HTERT RPE-1 (cell line): ENCODE measurements around the gene CHN2.

Experiments
- in situ Hi-C: fragments of 300-500 bp; cut with MboI; formaldehyde crosslinking; loops from 4 replicates; pipeline ENCODE4 v1.14.3; 2020; ENCODE audit warnings: low sequenced_read_pairs

Gene CHN2

GRCh38 chr7:29421010-29421956 is 226.7 kb downstream of the CHN2 start:
- in situ Hi-C loops, result no loop called here

DNA sequence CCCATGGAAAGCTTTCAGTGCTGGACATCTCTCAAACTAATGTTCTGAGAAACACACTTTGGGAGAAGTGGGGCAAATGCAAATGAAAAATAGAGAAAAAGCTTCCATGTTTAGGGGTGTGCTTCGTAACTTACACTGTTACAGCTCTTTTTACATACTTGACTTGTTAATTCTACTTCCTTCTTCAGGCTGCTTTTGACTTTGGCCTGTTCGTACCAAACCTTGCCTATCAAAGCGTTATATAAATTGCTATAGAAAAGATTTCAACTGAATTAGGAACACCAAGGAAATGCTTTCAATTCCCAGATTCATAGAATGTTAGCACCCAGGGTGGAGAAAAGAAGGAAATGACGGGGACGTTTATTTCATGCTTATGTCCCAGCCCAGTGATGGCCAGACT is 228.3 kb downstream of the CHN2 start:
- in situ Hi-C loops, result no loop called here

GRCh38 chr7:29424295-29424983 is 229.9 kb downstream of the CHN2 start:
- in situ Hi-C loops, result no loop called here

GRCh38 chr7:29424984-29425309 is 230.4 kb downstream of the CHN2 start:
- in situ Hi-C loops, result no loop called here

DNA sequence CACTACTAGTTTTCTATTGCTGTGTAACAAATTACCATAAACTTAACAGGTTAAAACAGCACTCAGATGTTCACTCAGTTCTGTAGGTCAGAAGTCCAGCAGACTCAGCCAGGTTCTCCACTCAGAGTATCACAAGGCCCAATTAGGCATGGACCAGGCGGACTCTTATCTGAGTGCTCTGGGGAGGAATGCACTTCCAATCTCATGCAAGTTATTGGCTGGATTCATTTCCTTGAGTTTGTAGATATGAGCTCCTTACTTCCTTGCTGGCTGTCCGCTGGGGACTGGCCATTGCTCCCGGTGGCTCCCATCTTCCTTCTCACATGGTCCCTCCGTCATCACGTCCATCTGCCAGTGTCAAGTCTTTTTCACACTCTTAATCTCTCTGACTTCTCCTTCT is 232.0 kb downstream of the CHN2 start:
- in situ Hi-C loops, result no loop called here

DNA sequence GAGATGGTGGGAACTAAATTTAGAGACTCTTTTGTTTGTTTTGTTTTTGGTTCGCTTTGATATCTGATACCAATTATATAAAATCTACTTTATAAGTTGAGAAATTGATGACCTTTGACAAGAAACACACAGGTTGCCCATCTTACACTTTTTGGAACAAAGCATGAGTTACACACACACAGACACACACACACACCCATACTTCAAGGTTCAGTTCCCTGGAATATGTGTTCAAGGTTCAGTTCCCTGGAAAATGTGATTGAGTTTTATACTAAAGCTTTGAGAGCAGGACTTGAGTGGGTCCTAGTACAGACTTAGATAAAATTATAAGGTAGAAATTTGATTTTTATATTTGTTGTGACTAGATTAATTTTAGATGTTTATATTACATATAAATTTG is 234.8 kb downstream of the CHN2 start:
- in situ Hi-C loops, result no loop called here

GRCh38 chr7:29430279-29430949 is 235.8 kb downstream of the CHN2 start:
- in situ Hi-C loops, result no loop called here

GRCh38 chr7:29431686-29432085 is 237.1 kb downstream of the CHN2 start:
- in situ Hi-C loops, result no loop called here

- in situ Hi-C loops, result no loop called here
Observed at GRCh38 chr7:29432721-29433120, 238.1 kb downstream of the CHN2 start.

GRCh38 chr7:29434380-29434768 is 239.8 kb downstream of the CHN2 start:
- in situ Hi-C loops, result no loop called here

DNA sequence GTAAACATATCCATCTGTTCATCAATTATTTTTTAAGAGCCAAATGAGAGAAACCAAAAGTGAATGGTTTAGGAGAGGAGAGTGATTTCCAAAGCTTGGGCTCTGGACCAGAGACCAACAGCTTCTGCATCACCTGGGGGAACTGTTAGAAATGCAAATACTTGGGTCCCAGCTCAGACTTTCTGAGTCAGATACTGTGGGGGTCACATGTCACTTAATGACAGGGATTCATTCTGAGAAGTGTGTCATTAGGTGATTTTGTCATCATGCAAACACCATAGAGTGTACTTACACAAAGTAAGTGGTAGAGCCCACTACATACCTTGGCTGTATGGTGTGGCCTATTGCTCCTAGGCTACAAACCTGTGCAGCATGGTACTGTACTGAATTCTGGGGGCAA is 240.6 kb downstream of the CHN2 start:
- in situ Hi-C loops, result no loop called here

DNA sequence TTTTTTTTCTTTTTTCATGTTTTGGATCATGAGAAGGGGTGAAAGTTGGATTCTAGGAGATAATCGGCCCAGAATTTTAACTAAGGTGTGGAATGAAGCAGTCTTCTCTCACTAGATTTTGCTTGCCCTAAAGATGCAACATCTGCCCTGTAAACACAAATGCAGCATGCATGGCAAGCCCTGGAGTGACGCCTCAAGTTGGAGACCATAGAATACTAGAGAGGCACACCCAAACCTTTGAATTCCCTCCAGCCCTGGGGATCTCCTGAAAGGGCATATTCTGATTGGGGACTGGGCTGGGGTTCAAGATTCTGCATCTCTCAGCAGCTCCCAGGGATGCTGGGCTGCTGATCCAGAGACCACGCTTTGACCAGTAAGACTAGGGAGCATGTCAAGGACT is 241.3 kb downstream of the CHN2 start:
- in situ Hi-C loops, result no loop called here

DNA sequence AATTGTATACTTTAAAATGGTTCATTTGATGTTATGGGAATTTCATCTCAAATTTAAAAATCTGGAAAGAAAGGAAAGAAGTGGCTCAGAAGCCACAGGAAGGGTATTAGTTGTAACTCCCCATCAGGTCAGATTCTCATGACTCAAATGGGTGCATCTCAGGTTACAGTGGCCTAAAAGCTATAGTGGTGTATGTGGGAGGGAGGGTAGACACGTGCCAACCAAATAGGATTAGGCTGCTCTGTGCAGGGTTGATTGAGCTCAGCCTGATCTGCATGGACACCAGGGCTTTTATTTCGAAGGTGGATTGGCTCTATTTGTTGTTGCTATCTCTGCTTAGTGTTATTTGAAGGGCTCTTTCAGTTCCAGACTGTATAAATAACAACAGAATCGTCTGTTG is 247.6 kb downstream of the CHN2 start:
- in situ Hi-C loops, result no loop called here

- in situ Hi-C loops, result no loop called here
Observed at GRCh38 chr7:29443552-29443951, 249.0 kb downstream of the CHN2 start.

DNA sequence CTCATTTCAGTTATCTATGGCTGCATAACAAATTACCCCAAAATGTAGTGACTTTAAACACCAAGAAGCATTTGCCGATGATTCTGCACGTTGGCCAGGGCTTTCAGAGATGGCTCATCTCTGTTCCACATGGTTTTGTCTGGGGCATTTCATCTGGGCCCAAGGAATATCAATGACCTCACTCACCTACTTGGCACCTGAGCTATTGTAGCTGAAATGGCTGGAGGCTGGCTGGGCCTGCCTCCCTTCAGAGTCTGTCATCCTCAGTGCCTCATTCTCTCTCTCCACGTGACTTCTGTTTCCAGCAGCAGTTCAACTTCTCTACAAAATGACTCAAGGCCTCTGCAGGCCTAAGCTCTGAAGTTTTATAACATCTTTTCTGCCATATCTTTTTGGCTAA is 249.7 kb downstream of the CHN2 start:
- in situ Hi-C loops, result no loop called here

DNA sequence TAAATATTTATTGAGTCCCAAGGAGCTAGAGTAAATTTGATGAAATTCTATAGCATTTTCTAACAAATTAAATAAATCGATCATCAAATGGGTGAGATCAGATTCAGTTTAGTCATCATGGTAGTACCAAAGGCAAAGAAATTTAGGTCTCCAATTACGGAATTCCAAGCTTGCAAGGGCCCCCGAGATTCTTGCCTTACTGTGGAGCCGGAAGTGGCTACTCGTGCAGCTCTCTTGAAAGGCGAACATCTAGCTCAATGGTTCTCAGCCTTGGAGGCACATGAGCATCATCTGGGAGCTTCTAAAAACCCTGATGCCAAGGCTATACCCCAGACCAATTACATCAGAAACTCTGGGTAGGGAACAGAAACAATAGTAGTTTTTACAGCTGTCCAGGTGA is 251.2 kb downstream of the CHN2 start:
- in situ Hi-C loops, result no loop called here

DNA sequence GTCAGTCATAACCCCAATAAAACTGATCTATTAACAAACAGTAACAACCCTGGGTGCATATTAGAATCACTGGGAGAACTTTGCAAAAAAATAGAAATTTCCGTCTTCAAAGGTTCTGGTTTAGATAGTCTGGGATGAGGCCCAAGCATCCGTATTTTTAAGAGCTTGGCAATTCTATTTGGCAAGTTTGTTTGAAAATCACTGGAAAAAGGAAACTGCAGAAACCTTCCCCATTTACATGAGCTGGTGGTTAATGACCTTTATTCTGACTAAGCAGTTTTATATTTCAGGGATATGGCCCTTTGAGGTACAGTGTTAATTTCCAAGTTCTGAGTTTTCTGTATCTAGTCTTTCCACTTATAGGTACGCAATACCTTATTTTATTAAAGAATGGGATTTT is 253.3 kb downstream of the CHN2 start:
- in situ Hi-C loops, result no loop called here

DNA sequence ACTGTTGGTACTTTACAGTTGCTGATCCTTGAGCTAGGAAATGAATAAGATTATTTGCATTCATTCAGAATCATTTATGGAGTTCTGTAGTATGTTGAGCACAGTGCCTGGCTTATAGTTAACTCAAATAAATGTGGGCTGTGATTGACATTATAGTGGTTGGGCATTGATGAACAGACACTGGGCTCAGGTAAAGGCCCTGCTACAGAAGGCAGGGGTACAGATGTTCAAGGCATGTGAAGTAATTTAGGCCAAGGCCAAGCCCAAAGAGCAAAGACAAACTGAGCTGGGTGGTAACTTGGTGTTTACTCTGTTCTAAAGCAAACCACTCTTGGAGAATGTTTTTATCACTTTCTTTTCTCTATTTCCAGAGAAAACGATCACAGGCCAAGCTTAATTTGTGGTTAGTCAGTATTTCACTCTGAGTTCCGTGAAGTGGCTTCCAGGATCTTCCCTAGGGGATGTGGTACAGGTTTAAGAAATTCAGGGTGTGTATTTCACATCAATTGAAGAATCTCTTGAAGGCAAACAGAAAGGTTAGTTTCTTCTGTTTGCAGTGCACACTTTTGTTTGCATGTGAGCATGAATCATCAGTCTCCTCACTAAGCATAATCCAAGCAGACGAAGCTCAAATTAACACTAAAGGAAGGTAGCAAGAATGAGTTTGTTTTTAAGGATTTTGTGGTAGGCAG is 255.1 kb downstream of the CHN2 start:
- in situ Hi-C loops, result no loop called here

GRCh38 chr7:29453021-29453420 is 258.4 kb downstream of the CHN2 start:
- in situ Hi-C loops, result no loop called here

DNA sequence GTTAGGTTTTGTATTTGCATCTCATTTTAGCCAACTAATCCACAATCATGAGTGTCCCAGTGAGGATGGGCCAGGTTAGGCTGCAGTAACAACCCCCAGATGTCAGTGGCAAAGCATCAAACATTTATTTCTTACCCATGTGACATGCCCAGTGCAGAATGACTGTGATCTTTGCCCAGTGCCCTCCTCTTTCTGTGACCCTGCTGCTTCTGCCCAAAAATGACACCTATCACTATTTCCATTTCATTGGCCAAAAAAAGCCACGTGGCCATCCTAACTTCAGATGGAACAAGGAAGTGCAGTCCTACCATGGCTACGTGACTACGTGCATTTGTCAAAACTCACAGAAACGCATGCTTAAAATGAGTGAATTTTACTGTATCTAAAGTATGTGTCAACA is 259.9 kb downstream of the CHN2 start:
- in situ Hi-C loops, result no loop called here

- in situ Hi-C loops, result no loop called here
Observed at GRCh38 chr7:29454899-29455451, 260.4 kb downstream of the CHN2 start.
